ENCODE results near the gene SLC2A9. TPM values are rescaled to one million over a fixed set of nuclear protein-coding genes. Genes with fewer than 3 reads are reported as not detected.
A peak's percentile ranks its signal among the peaks of the same experiment; 100 is the strongest.

The SLC2A9 gene
- total RNA-seq, 1 donor from 2014 or later: 4.8 TPM

DNA sequence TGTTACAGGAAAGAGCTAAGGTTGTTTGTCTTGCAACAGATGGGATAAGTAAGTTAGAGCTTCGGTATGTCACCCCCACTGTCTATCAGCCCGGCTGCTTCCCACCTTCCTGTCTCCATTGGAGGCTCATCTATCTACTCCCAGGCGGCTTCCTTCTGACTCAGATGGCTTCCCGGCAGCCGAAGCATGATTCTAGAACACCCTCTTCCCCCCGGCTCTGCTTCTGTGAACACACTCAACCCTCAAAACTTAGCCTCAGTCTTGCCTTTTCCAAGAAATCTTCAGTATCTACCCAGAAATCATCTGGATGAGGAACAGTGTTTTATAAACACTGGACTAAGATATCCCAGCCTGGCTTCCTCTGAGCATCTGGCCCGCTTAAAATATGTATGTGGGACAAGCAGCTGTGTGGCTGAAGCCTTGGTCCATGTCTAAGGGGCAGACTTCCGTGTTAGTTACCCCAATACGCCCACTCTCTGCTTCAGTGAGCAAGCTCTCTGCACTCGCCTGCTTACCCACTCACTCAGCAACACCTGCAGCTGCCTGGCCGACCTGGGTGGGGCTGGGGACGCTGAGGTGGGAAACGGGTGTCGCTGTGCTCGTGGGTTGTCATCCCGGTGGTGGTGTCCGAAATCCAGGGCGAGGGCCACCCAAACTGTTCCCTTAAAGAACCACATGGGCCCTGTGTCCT lies 12.0 kb upstream of the SLC2A9 start:
- Mint-ChIP-seq H3K9me3 (no peaks in the 10 kb centered on the region), H3K27me3 (ENCODE audit: low read depth) (no peaks in the 10 kb centered on the region), H3K36me3 (no peaks in the 10 kb centered on the region), H3K27ac (peak overlapping the region; percentile 27), H3K4me1 (peaks cover 38% of the 10 kb centered on the region), H3K4me3 (no peak overlapping the region)
- DNase-seq (ENCODE audit: low spot score in 2 of 2, unreplicated experiment in 2 of 2): no peak
- TF ChIP-seq, protein P1, sequence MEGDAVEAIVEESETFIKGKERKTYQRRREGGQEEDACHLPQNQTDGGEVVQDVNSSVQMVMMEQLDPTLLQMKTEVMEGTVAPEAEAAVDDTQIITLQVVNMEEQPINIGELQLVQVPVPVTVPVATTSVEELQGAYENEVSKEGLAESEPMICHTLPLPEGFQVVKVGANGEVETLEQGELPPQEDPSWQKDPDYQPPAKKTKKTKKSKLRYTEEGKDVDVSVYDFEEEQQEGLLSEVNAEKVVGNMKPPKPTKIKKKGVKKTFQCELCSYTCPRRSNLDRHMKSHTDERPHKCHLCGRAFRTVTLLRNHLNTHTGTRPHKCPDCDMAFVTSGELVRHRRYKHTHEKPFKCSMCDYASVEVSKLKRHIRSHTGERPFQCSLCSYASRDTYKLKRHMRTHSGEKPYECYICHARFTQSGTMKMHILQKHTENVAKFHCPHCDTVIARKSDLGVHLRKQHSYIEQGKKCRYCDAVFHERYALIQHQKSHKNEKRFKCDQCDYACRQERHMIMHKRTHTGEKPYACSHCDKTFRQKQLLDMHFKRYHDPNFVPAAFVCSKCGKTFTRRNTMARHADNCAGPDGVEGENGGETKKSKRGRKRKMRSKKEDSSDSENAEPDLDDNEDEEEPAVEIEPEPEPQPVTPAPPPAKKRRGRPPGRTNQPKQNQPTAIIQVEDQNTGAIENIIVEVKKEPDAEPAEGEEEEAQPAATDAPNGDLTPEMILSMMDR (IDR thresholded peaks at IDR 0.05; ENCODE audit: unreplicated experiment): no peak

DNA sequence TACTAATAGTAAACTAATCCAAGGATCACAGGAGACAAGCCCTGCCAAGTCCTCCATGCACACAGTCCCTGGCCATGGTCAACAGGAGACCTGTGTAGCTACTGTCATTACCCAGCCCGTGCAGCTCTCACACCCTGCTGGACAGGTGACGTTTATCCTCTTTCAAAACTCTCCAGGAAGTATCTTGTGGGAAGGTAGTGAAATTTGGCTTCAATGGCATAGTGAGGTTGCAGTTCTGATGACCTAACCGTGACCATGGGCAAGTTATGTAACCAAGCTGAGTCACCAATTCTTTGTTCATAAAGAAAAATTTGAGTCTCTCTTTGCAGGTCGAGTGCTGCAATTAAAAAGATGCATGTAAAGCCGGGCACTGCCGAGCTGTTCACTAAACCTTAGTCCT lies 11.3 kb upstream of the SLC2A9 start:
- no peak overlapping the region for H3K4me3 Mint-ChIP-seq
- TF ChIP-seq, protein P1 (IDR thresholded peaks at IDR 0.05; ENCODE audit: unreplicated experiment): no peak
- no peaks in the 10 kb centered on the region for H3K36me3 Mint-ChIP-seq
- DNase-seq (ENCODE audit: low spot score in 2 of 2, unreplicated experiment in 2 of 2): no peak
- no peaks in the 10 kb centered on the region for H3K9me3 Mint-ChIP-seq
- peak overlapping the region; percentile 27 for H3K27ac Mint-ChIP-seq
- peaks cover 38% of the 10 kb centered on the region for H3K4me1 Mint-ChIP-seq
- no peaks in the 10 kb centered on the region for H3K27me3 Mint-ChIP-seq (ENCODE audit: low read depth)

DNA sequence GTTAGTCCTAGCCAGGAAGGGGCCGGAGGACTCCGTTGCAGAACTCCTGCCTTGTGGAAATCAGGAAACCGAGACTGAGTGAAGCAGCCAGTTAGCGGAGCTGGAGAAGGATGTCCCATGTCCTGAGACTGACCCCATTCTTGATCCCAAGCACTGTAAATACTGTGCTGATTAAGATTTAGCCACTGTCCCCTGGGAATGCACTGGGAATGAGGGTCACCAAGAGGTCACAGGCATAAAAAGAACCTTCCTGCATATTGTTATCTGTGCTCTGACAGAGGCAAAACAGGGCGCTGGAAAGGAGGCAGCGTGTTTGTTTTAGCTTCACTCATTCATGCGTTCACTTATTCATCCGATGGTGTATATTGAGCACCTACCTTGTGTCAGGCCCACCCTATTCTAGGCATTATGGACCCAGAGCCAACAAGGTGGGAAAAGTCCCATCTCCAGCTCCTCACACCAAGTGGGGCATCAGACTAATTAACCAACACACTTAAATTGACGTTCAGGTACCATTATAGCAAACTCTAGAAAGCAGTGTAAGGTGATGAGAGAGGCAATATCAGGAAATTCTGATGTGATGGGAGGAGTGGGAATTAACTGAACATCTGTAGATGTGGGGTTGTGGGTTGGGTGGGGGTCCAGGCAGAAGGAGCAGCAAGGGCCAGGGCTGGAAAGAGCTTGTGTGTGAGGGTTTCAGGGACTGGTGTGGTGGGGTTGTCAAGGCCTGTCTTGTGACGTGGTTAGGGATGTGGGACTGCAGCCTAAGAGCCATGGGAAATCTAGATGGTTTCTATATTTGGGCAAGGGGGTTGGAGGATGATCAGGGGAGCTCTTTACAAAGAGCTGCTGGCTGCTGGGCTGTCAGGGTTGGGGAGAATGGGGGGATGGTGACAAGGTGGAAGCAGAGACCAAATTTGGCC lies 10.6 kb upstream of the SLC2A9 start:
- H3K4me3 Mint-ChIP-seq: no peak overlapping the region
- no peaks in the 10 kb centered on the region for H3K27me3 Mint-ChIP-seq (ENCODE audit: low read depth)

DNA sequence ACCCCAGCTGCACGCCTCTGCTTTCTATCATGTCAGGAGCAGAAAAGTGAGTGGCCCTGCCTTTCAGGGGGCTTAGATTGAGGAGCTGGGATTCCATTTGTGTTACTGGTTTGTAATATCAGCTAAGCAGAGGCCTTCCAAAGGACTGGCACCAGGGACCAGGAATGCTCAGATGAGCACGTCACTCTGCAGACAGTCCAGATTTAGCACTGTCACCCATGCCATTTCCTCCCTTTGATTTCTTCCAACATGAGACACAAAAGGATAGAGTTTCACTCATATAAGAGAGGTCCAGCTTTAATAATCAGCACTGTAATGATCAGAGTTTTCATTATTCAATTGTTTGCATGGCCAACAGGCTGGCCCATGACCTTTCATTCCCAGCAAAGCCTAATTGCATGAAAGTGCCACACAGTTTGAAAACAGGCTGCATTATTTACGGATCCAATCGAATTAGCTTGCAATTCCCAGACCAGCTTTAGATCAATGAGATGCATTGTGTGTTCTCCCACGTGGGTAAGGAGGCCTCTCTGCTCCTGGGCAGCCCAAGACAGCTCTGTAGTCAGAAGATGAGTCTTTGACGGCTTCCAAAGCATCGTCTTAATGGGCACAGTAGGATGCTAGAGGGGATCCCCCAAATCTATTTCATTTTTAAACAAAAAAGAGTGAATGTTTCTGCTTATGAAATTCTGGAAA lies 9.8 kb upstream of the SLC2A9 start:
- no peaks in the 10 kb centered on the region for H3K9me3 Mint-ChIP-seq
- no peak for DNase-seq (ENCODE audit: low spot score in 2 of 2, unreplicated experiment in 2 of 2)
- no peak overlapping the region for H3K4me3 Mint-ChIP-seq
- TF ChIP-seq, protein P1 (IDR thresholded peaks at IDR 0.05; ENCODE audit: unreplicated experiment): no peak
- no peaks in the 10 kb centered on the region for H3K36me3 Mint-ChIP-seq
- no peaks in the 10 kb centered on the region for H3K27me3 Mint-ChIP-seq (ENCODE audit: low read depth)
- H3K4me1 Mint-ChIP-seq: peaks cover 38% of the 10 kb centered on the region
- H3K27ac Mint-ChIP-seq: peak overlapping the region; percentile 75

More for the DNA sequence above, 10.6 kb upstream of the SLC2A9 start:
- H3K27ac Mint-ChIP-seq: peak overlapping the region; percentile 75
- TF ChIP-seq, protein P1 (IDR thresholded peaks at IDR 0.05; ENCODE audit: unreplicated experiment): no peak
- H3K9me3 Mint-ChIP-seq: no peaks in the 10 kb centered on the region
- no peak for DNase-seq (ENCODE audit: low spot score in 2 of 2, unreplicated experiment in 2 of 2)
- no peaks in the 10 kb centered on the region for H3K36me3 Mint-ChIP-seq
- peaks cover 38% of the 10 kb centered on the region for H3K4me1 Mint-ChIP-seq

DNA sequence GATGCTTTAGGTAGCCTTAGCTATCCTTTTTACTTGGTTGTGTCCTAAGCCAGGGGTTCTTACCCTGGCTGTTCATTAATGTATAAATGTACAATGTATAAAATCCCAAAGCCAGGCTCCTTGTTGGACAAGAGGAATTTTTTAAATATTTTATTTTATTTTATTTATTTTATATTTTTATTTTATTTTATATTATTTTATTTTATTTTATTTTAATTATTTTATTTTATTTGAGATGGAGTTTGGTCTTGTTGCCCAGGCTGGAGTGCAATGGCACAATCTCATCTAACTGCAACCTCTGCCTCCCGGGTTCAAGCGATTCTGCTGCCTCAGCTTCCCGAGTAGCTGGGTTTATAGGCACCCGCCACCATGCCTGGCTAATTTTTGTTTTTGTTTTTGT lies 8.1 kb upstream of the SLC2A9 start:
- H3K27ac Mint-ChIP-seq: no peak overlapping the region
- DNase-seq (ENCODE audit: low spot score in 2 of 2, unreplicated experiment in 2 of 2): no peak
- no peak overlapping the region for H3K4me3 Mint-ChIP-seq
- H3K27me3 Mint-ChIP-seq (ENCODE audit: low read depth): no peaks in the 10 kb centered on the region
- H3K9me3 Mint-ChIP-seq: no peaks in the 10 kb centered on the region
- H3K4me1 Mint-ChIP-seq: peaks cover 38% of the 10 kb centered on the region
- TF ChIP-seq, protein P1 (IDR thresholded peaks at IDR 0.05; ENCODE audit: unreplicated experiment): no peak
- H3K36me3 Mint-ChIP-seq: no peaks in the 10 kb centered on the region
